ENCODE results near the gene MAP7D3. TPM values are rescaled to one million over a fixed set of nuclear protein-coding genes. Genes with fewer than 3 reads are reported as not detected.

MAP7D3 gene
- total RNA-seq, 1 donor from 2014 or later: 9.2 TPM

DNA sequence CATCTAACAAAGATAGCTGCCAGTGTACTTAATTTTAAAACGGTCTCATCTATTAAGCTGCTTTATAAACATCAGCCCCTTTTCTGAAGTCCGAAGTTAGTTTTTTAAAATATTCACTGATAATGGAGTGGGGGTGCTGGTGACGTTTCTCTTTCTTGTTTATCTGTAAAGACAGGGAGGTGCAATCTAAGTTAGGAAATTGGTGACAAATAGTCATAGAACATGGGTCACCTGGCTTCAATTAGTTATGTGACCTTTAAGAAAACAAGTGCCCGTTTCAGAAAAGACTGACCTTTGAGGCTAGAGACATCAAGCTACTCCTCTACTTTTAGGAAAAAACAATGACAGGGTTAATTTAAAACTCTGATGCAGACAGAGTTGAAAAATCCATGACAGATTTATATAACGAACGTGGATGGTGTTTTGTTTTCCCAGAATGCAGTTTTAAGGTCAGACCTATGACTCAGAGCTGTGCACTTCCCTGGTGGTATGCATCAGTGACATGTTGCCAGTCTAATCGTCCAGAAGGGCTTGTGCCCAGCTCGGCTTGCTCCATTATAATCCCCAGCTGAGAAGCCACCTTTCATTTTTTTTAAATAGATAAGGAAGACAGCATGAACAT lies 65.7 kb downstream of the MAP7D3 start:
- no peak for DNase-seq (ENCODE audit: low read depth)
- Histone ChIP-seq H3K4me3 (ENCODE audit: low read depth, low read length) (no peak overlapping the region), H3K27me3 (ENCODE audit: control insufficient read depth, insufficient read depth, low read length) (no peaks in the 10 kb centered on the region), H3K36me3 (ENCODE audit: control insufficient read depth, insufficient read depth, low read length) (no peaks in the 10 kb centered on the region)
- TF ChIP-seq, protein P1, sequence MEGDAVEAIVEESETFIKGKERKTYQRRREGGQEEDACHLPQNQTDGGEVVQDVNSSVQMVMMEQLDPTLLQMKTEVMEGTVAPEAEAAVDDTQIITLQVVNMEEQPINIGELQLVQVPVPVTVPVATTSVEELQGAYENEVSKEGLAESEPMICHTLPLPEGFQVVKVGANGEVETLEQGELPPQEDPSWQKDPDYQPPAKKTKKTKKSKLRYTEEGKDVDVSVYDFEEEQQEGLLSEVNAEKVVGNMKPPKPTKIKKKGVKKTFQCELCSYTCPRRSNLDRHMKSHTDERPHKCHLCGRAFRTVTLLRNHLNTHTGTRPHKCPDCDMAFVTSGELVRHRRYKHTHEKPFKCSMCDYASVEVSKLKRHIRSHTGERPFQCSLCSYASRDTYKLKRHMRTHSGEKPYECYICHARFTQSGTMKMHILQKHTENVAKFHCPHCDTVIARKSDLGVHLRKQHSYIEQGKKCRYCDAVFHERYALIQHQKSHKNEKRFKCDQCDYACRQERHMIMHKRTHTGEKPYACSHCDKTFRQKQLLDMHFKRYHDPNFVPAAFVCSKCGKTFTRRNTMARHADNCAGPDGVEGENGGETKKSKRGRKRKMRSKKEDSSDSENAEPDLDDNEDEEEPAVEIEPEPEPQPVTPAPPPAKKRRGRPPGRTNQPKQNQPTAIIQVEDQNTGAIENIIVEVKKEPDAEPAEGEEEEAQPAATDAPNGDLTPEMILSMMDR (IDR thresholded peaks at IDR 0.05; ENCODE audit: insufficient read depth, low read length, poor library complexity, severe bottlenecking): no peak

DNA sequence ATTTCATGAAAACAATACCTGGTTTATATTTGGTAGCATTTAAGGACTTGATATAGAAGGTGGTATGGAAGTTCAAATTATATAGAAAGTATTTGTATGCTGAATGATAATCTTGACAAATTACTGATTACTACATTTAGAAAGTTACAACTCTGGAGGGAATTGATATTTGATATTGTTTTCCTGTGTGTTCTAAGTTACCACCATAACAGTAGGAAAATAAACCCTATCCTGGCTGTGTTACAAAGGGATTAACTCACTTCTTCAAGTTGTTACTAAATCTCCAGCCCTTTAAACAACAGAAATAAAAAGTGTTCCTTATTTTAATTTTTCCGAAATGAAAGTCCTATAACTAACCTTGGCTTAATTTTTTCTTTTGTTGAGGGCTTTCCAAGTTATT lies 67.3 kb downstream of the MAP7D3 start:
- no peaks in the 10 kb centered on the region for H3K36me3 ChIP-seq (ENCODE audit: control insufficient read depth, insufficient read depth, low read length)
- no peak for DNase-seq (ENCODE audit: low read depth)

DNA sequence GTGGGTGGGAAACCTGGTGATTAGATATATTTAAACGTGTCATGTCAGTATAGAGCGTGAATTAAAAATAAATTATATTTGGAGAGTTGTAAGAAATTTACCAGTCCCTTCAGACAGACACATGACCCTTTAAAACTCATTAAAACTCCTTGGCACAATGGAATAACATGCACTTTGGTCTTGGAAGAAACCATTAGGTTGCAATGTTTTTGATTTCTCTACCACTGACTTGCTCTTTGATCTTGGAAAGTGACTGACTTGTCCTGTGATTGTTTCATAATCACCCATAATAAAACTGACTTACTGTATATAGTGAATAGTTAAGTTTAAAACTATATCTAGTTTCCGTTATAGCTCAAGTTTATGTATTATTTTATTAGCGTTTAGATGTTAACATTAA lies 68.0 kb downstream of the MAP7D3 start:
- DNase-seq (ENCODE audit: low read depth): no peak
- no peak overlapping the region for H3K4me3 ChIP-seq (ENCODE audit: low read depth, low read length)
- TF ChIP-seq, protein P1 (IDR thresholded peaks at IDR 0.05; ENCODE audit: insufficient read depth, low read length, poor library complexity, severe bottlenecking): no peak

More for the DNA sequence above, 67.3 kb downstream of the MAP7D3 start:
- TF ChIP-seq, protein P1 (IDR thresholded peaks at IDR 0.05; ENCODE audit: insufficient read depth, low read length, poor library complexity, severe bottlenecking): no peak
- no peaks in the 10 kb centered on the region for H3K27me3 ChIP-seq (ENCODE audit: control insufficient read depth, insufficient read depth, low read length)
- H3K4me3 ChIP-seq (ENCODE audit: low read depth, low read length): no peak overlapping the region

DNA sequence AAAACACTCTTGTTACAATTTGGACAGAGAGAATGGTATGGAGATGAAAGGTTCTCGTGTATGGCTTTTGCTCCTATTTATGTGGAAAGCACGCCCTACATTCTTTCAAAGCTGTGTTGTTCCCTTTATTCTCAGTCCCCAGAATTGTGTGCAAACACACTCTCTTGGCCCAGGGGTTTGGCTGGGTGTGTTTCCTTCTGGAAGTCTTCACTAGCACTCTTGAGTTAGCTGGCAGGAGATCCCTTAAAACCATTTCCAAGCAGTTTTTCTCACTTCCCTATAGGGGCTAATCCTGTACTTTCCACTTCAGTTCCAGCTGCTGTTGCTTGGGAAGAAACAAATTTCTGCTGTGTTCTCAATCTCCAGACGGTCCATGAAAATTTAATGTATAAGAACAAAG lies 68.8 kb downstream of the MAP7D3 start:
- no peak overlapping the region for H3K4me3 ChIP-seq (ENCODE audit: low read depth, low read length)

More for the DNA sequence above, 68.0 kb downstream of the MAP7D3 start:
- Histone ChIP-seq H3K36me3 (ENCODE audit: control insufficient read depth, insufficient read depth, low read length) (no peaks in the 10 kb centered on the region), H3K27me3 (ENCODE audit: control insufficient read depth, insufficient read depth, low read length) (no peaks in the 10 kb centered on the region)

DNA sequence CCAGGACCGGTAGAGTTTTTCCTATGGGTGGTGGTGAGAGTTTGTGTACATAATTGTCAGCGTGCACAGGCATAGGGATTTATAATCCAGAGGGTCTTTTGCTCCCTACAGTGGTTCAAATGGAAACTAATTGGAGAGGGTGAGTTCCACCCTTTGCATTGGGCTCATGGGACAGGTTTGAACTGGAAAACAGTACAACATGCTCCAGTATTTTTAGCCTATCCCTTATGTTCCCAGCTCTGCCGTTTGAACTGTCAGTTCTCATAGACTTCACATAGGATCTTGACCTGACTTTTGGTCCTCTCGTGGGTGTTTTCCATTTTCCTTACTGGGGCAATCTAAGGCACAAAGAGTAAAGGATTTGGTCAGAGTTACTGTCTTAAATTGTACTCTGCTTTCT lies 72.1 kb downstream of the MAP7D3 start:
- TF ChIP-seq, protein P1 (IDR thresholded peaks at IDR 0.05; ENCODE audit: insufficient read depth, low read length, poor library complexity, severe bottlenecking): no peak
- DNase-seq (ENCODE audit: low read depth): no peak
- Histone ChIP-seq H3K27me3 (ENCODE audit: control insufficient read depth, insufficient read depth, low read length) (no peaks in the 10 kb centered on the region), H3K4me3 (ENCODE audit: low read depth, low read length) (no peak overlapping the region), H3K36me3 (ENCODE audit: control insufficient read depth, insufficient read depth, low read length) (no peaks in the 10 kb centered on the region)

More for the DNA sequence above, 68.8 kb downstream of the MAP7D3 start:
- no peaks in the 10 kb centered on the region for H3K36me3 ChIP-seq (ENCODE audit: control insufficient read depth, insufficient read depth, low read length)
- TF ChIP-seq, protein P1 (IDR thresholded peaks at IDR 0.05; ENCODE audit: insufficient read depth, low read length, poor library complexity, severe bottlenecking): no peak
- no peak for DNase-seq (ENCODE audit: low read depth)
- no peaks in the 10 kb centered on the region for H3K27me3 ChIP-seq (ENCODE audit: control insufficient read depth, insufficient read depth, low read length)

DNA sequence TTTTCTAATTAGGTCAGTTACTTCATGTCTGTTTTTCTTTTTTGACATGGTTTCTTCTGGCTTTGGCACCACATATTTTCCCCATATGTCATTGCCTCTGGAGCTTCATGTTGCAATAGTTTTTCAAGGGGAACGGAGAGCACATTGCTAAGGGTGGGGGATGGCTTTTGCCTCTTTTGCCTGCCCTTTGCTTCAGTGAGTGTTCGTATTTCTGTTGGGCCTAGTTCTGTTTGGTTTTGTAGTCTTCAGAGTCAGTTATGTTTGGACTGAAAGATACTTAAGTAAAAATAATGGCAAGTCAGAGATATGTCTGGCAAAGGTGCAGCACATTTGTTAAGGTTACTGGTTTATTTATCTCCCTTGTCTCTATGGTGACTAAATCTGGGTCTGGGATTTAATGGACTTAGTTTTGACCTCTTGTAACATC lies 74.8 kb downstream of the MAP7D3 start:
- H3K36me3 ChIP-seq (ENCODE audit: control insufficient read depth, insufficient read depth, low read length): no peaks in the 10 kb centered on the region
- peak; percentile 64 for DNase-seq (ENCODE audit: low read depth)
- TF ChIP-seq, protein P1 (IDR thresholded peaks at IDR 0.05; ENCODE audit: insufficient read depth, low read length, poor library complexity, severe bottlenecking): no peak
- no peaks in the 10 kb centered on the region for H3K27me3 ChIP-seq (ENCODE audit: control insufficient read depth, insufficient read depth, low read length)
- H3K4me3 ChIP-seq (ENCODE audit: low read depth, low read length): no peak overlapping the region
